Left lobe of liver (tissue), 2 donors: ENCODE data around the gene SOX8. TPM values are rescaled to one million over a fixed set of nuclear protein-coding genes. Genes with fewer than 3 reads are reported as not detected.
"Not testable (repeated sequence)": the region's sequence is repeated elsewhere in the genome, so short reads cannot be mapped to it uniquely, and the experiment has no call there.

Source experiments
- ATAC-seq: fragments of 200-7000 bp; cut with Tn5 transposase; one replicate; pipeline ENCODE4 v1.9.1; 2020; ENCODE audit warnings: mild to moderate bottlenecking, moderate library complexity
- DNase-seq: peaks from one replicate; pipeline ENCODE4 v3.0.0-alpha.2; 2020; ENCODE audit warnings: low spot score
- total RNA-seq: library from RNA; stranded (reverse); gene quantifications from one replicate; pipeline ENCODE4 v1.2.1, GENCODE V29; 2021
- donor health status: DM: no; HTN: no; CAD: no; lungs with moderate emphysema.
- donor health status: DM: no; HTN: yes; CAD: no.

SOX8 gene
- total RNA-seq, 1 donor from 2014 or later, result not detected

- ATAC-seq, DNase-seq: not testable (repeated sequence)
These were observed 27.8 kb upstream of the SOX8 start for GRCh38 chr16:953818-954217.

DNA sequence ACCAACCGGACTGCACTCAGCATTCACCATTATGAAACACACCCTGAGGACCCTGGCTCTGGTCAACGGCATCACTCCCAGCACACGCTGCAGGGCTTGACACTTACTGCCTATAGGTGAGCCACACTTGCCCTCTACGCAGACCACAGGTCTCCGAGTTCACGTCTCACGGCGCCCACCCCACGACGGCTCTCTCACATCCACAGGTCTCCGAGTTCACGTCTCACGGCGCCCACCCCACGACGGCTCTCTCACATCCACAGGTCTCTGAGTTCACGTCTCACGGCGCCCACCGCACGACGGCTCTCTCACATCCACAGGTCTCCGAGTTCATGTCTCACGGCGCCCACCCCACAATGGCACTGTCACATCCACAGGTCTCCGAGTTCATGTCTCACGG, 25.8 kb upstream of the SOX8 start:
- DNase-seq, ATAC-seq: not testable (repeated sequence)

GRCh38 chr16:959232-960040, 22.1 kb upstream of the SOX8 start:
- DNase-seq (no peak), ATAC-seq (no peak)

- DNase-seq (no peak), ATAC-seq (no peak)
These were observed 19.2 kb upstream of the SOX8 start for GRCh38 chr16:962366-962765.

GRCh38 chr16:962901-963814, 18.4 kb upstream of the SOX8 start:
- ATAC-seq, result no peak

DNA sequence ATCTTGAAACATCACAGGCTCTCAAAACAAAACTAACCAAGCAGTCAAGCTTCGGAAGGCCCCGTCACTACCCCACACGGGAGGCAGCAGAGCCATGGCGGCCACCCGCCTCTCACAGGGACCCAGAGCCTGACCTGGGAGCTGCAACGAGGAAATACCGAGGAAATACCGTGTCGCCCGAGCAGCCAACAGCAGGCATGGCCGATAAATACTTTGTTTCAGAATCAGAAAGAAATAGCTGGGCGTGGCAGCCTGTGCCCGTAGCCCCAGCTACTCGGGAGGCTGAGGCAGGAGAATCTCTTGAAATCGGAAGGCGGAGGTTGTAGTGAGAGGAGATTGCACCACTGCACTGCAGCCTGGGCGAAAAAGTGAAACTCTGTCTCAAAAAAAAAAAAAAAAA, 17.7 kb upstream of the SOX8 start:
- DNase-seq (no peak), ATAC-seq (no peak)

More at GRCh38 chr16:962901-963814, 18.4 kb upstream of the SOX8 start:
- DNase-seq, result no peak

DNA sequence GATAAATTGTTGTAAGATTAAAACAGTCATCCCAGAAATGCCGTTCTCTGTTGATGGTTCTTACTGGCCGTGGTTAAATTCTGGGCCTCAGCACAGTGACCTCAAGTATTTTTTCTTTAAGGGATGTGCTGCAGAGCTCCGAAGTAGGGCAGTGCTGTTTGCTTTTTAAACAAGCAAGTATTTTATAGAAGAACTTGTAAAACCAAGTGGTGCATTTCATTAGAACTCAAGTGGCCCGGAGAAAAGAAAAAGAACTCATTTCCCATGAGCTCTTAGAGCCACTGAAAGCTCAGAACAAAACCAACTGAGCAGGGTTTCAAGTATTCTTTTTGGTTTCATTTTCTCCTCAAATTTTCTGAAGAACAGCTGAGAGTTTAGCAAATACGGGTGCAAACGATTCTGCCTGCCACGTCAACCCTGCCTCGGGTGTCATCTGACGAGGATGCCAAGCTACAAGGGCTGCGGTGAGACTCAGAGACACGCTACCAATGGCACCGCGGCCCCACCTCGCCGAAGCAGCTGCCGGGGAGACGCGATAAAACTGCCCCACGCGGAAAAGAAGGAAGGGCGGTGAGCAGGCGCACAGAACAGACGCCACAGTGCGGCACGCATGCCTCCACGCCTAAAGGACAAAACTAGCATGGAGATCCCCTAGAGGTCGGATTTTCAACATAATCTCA, 17.1 kb upstream of the SOX8 start:
- DNase-seq, result no peak

DNA sequence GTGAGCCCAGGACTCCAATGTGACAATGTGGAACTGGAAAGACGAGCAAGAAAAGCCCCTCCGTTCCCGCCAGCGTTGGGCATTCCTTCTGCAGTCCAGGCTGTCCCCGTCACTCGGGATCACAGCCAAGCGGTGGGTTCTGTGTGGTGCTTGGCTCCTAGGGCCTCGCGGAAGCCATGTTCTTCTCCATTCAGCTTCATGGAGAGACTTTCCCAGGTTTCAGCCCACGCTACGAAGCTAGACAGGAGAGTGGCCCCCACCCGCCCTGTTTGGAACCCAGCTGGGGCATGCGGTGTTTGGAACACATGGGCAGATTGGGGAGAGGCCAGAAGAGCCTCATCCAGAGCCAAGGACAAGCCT, 16.6 kb upstream of the SOX8 start:
- no peak for DNase-seq
- ATAC-seq, result no peak

More for the DNA sequence above, 17.1 kb upstream of the SOX8 start:
- ATAC-seq, result no peak

GRCh38 chr16:965487-965886, 16.1 kb upstream of the SOX8 start:
- DNase-seq (no peak), ATAC-seq (no peak)

DNA sequence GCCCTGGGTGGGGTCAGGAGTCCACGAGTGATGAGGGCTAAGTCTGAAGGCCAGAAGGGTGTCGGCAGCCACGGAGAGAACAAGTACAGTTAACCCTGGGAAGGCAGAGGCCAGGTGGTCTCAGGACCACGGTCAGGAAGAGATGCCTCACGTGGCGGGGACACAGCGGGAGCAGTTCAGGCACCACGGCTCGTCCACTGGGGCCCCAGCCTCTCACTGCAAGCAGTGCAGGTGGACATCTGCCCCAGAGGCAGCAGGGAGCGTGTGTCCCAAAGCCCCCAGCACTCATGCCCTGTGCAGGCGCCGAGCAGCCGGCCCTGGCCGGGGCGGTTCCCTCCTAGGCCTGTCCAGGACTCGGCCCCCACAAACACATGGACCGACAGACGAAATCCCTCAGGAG, 15.5 kb upstream of the SOX8 start:
- ATAC-seq (no peak), DNase-seq (no peak)

- no peak for DNase-seq
- ATAC-seq, result no peak
These were observed 15.1 kb upstream of the SOX8 start for GRCh38 chr16:966505-966904.

DNA sequence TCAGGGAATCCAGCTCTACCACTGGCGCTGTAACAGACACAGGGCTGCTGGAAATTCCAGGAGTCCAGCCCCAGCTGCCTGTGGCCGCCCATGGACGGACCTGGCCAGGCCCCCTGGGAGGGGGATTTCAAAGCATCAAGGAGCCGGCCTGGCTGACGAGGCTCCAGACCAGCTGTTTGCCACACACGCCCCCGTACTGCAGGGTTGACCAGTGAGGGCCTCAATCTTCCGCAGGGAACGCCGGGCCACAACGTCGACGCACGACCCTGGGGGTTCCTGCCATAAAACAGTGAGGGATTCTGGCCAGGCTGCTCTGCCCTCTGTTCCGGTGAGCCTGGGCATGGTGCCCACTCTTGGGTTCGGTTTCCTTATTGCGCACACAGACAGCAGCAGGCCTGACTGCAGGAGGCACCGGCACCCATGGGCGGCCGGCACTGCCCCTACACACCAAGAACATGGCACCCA, 14.5 kb upstream of the SOX8 start:
- ATAC-seq, result no peak
- DNase-seq, result no peak

DNA sequence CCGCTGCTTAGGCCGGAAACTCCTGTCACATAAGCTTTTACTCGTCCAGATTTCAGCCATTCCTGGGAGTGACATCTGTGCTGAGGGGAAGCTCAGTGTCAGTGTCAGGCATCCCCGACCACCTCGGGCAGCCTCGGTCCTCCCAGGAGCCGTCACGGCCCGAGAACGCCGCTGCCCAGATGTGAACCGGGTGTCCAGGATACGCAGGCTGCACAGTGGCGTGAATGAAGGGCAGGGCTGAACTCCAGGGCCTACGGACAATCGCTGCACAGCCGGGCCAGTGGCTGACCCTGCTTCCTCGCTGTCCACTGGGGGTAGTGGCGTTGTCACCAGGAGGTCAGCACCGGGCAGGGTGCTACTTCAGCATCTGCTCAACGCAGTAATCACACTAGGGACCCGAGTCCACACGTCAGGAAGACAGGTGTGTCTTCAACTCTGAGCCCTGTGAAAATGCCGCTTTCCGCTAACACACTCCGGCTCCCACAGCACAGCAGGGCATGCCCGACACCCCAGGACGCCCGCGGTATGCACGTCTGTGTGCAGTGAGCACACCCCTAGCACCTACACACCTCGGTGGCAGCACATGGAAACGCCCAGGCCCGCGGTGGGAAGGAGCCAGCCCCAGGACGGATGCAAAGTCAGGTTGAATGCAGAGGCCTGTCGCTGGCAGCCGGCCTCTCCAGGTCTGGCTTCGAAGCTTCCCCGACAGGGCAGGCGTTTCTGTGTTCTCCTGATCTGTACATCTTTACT, 13.8 kb upstream of the SOX8 start:
- DNase-seq, result no peak
- ATAC-seq, result no peak

DNA sequence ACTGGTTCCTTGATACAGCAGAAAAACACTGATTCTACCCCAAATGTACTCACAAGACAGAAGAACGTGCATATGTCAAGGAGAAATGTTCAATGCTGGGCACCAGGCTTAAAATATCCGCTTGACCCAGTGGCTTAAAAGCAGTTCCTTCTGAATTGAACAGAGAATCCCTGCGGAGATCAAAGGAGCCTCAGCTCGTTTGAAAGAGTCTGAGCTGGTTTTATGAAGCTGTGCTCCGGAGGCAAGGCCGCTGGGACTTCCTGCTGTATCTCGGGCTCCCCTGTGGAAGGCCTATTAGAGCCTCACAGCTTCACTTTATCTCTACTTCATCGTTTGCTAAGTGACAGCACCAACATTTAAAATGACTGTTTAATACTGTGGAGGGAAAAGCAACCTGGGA, 12.9 kb upstream of the SOX8 start:
- ATAC-seq (no peak), DNase-seq (no peak)

DNA sequence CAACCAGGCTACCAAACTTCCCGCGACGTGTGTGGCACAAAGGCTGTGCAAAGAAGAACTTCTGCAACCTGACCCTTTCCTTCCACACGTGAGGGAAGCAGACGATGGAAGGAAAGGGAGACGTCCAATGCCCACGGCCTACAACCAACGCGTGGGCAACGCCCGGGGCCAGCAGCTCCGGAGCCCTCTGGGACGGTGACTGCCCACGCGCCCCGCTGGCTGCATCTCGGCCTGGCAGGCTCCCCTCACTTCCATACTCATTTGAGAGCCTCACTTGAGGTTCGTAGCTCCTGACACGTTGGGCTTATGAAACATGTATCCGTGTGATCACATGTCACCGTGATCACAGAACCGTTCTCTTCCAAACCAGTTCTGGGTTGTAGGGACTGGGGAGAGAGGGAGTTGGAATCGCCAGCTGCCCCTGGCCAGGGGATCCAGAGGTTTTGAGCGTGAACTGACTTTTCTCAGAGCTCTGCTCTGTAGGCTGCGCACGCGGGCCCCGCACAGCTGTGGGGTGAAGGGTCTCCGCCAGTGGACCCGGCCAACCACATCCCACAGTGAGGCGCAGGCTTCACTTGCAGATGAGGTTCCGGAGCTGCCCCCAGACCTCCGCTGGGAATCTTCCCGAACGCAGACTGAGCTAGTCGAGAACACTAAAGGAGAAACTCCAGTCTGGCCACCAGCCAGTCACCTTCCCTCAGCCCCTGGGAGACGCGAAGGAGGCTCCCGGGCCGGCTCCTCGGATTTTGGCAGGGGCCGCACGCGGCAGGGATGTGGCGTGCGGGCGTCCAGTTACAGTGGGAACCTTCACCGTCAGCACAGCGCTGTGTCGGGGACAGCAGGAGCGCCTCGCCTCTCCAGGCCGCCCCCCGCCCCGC, 11.8 kb upstream of the SOX8 start:
- ATAC-seq, result peak; percentile 1
- DNase-seq, result no peak

GRCh38 chr16:970386-970765, 11.2 kb upstream of the SOX8 start:
- ATAC-seq, result peak; percentile 40
- DNase-seq, result no peak

GRCh38 chr16:970766-971581, 10.6 kb upstream of the SOX8 start, which contains the start of gene LMF1:
Gene LMF1, minus strand, starts transcription at chr16:970984. Its CDS starts 4 bp downstream, at chr16:970980.
- peak; percentile 97 for DNase-seq
- peak; percentile 97 for ATAC-seq

- ATAC-seq (no peak), DNase-seq (no peak)
These were observed 10.0 kb upstream of the SOX8 start for GRCh38 chr16:971582-971905.

- no peak for DNase-seq
- ATAC-seq, result no peak
These were observed 9.6 kb upstream of the SOX8 start for GRCh38 chr16:971981-972315.
